A204.1 (cell line): Measurements from ENCODE around the gene FBRS.
"Not testable (repeated sequence)": the region's sequence is repeated elsewhere in the genome, so short reads cannot be mapped to it uniquely, and the experiment has no call there.

Experiments used
- FAIRE-seq: peaks from 2 replicates; lab custom pipeline; 2012; peaks lifted over from hg19 to GRCh38; lab: Jason Lieb, UNC

Gene FBRS

GRCh38 chr16:30665155-30665829 is 7.1 kb downstream of the FBRS start:
- no peak for FAIRE-seq

GRCh38 chr16:30665830-30666190 is 7.6 kb downstream of the FBRS start:
- FAIRE-seq, result no peak

GRCh38 chr16:30666681-30667080 is 8.4 kb downstream of the FBRS start:
- FAIRE-seq, result no peak

GRCh38 chr16:30667361-30667905 is 9.2 kb downstream of the FBRS start:
- no peak for FAIRE-seq

GRCh38 chr16:30668393-30668792 is 10.2 kb downstream of the FBRS start:
- no peak for FAIRE-seq

- no peak for FAIRE-seq
Measured at GRCh38 chr16:30669026-30669902, 11.0 kb downstream of the FBRS start.

- FAIRE-seq, result no peak
Measured at GRCh38 chr16:30669903-30670824, 11.9 kb downstream of the FBRS start.

GRCh38 chr16:30675143-30675542 is 16.9 kb downstream of the FBRS start:
- FAIRE-seq, result no peak

GRCh38 chr16:30677931-30678585 is 19.8 kb downstream of the FBRS start:
- no peak for FAIRE-seq

GRCh38 chr16:30678586-30678970 is 20.3 kb downstream of the FBRS start:
- FAIRE-seq, result no peak

- no peak for FAIRE-seq
Measured at GRCh38 chr16:30680326-30680725, 22.1 kb downstream of the FBRS start.

- no peak for FAIRE-seq
Measured at GRCh38 chr16:30688701-30689100, 30.5 kb downstream of the FBRS start.

- FAIRE-seq, result no peak
Measured at GRCh38 chr16:30691907-30692306, 33.7 kb downstream of the FBRS start.

GRCh38 chr16:30692396-30693064 is 34.3 kb downstream of the FBRS start:
- FAIRE-seq, result no peak

GRCh38 chr16:30694926-30695693 is 36.9 kb downstream of the FBRS start:
- no peak for FAIRE-seq

- FAIRE-seq, result not testable (repeated sequence)
Measured at GRCh38 chr16:30696646-30697045, 38.4 kb downstream of the FBRS start.

- peak; percentile 61 for FAIRE-seq
Measured at GRCh38 chr16:30697264-30698138, 39.3 kb downstream of the FBRS start.

GRCh38 chr16:30698139-30698815 is 40.0 kb downstream of the FBRS start:
- FAIRE-seq, result no peak
